HUDEP-2 (cell line): Measurements from ENCODE around the gene AFDN.

Source experiments
- DNase-seq, 76 experiments: peaks; one replicate each; lab custom pipeline; 2025; ENCODE audit not compliant: unreplicated experiment in 76 of 76; lab: John Stamatoyannopoulos, UW

AFDN gene

GRCh38 chr6:168013250-168013915 lies 186.7 kb downstream of the AFDN start:
- DNase-seq: no peak

- no peak for DNase-seq
Measured at GRCh38 chr6:168014428-168014827, 187.7 kb downstream of the AFDN start.

- no peak for DNase-seq
Measured at GRCh38 chr6:168015009-168015408, 188.3 kb downstream of the AFDN start.

GRCh38 chr6:168015482-168016175 lies 188.9 kb downstream of the AFDN start:
- no peak for DNase-seq

- no peak for DNase-seq
Measured at GRCh38 chr6:168016176-168016620, 189.5 kb downstream of the AFDN start.

GRCh38 chr6:168016721-168017525 lies 190.2 kb downstream of the AFDN start:
- no peak for DNase-seq

GRCh38 chr6:168017629-168018028 lies 190.9 kb downstream of the AFDN start:
- DNase-seq: no peak

GRCh38 chr6:168018664-168019063 lies 192.0 kb downstream of the AFDN start:
- no peak for DNase-seq

GRCh38 chr6:168020242-168020641 lies 193.5 kb downstream of the AFDN start:
- DNase-seq: no peak

- DNase-seq: no peak
Measured at GRCh38 chr6:168021581-168021980, 194.9 kb downstream of the AFDN start.
